ENCODE results near the gene USP10. TPM values are rescaled to one million over a fixed set of nuclear protein-coding genes. Genes with fewer than 3 reads are reported as not detected.

USP10 gene
- total RNA-seq, 1 experiment from 2014 or later, result 53.9 TPM

GRCh38 chr16:84800158-84800978, 100.6 kb downstream of the USP10 start:
- DNase-seq (ENCODE audit: low spot score), result no peak

- no peak for DNase-seq (ENCODE audit: low spot score)
Measured at GRCh38 chr16:84803146-84803545, 103.3 kb downstream of the USP10 start.

DNA sequence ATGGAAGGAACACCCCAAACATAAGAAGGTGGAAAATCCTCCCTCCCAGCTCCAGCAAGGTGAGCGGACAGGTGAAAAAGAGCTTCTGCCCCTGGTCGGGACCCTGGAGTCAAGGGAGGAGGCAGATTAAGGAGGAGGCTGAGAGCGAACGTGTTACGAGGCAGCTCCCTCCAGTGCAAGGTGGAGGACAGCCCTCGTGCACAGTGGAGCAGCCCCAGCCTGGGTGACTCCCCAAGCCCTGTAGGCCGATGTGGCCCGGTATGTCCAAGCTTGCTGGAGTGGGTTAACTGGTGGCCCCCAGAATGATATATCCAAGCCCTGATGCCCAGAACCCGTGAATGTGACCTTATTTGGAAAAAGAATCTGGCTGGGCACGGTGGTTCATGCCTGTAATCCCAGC, 104.5 kb downstream of the USP10 start:
- no peak for DNase-seq (ENCODE audit: low spot score)

DNA sequence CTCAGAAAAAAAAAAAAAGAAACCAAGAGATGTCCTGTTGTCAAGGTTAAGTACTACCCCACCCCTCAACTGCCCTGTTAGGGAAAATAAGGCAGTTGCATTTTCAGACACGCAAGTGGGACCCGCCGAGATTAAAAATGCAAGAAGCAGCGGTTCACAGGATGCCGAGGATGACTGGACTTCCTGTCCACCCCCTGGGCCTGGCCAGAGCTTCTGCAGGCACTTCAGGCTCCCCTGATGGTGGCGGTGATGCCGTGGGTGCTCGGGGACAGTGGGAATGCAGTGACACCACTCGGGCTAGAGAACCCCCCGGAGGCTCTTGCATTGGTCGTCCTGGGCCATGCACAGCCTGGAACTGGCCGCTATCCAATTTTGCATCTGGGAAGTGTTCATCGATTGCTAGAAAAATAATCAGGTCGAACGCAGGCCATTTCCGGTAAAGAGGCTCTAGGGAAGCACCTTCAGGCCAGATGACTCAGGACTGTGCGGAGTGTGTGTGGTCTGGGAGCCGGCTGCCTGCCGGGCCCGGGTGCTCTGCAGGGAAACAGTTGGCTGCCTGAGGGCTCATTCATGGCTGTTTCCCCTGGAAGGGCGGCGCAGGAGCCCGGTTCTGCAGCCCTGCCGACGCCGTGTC, 106.6 kb downstream of the USP10 start:
- DNase-seq (ENCODE audit: low spot score), result peak; percentile 57

DNA sequence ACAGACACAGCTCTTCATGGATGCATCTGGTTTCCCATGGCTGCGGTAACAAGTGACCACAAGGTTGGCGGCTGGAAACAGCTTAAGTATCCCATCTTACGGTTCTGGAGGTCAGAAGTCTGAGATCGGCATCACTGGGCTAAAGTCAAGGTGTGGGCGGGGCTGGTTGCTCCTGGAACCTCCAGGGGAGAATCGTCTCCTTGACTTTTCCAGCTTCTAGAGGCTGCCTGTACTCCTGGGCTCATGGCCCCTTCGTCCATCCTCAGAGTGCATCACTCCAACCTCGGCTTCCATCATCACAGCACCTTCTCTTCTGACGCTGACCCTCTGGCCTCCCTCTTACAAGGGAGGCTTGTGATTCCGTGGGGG, 107.1 kb downstream of the USP10 start:
- DNase-seq (ENCODE audit: low spot score), result no peak

DNA sequence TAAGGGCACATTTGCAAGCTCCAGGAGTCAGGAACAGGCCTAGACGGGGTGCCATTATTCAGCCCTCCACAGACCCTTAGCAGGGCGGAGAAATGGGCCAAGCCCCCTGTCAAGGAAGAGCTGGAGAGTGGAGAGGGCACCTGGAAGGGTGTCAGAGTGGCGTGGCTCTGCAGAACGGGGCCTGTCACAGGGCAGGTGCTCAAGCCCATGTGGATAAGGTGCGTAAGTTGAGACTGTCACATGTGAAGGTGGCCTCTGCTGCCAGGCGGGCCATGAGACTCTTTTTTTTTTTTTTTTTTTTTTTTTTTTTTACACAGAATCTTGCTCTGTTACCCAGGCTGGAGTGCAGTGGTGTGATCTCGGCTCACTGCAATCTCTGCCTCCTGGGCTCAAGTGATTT, 108.0 kb downstream of the USP10 start:
- DNase-seq (ENCODE audit: low spot score), result no peak

GRCh38 chr16:84808826-84809225, 109.0 kb downstream of the USP10 start:
- no peak for DNase-seq (ENCODE audit: low spot score)

DNA sequence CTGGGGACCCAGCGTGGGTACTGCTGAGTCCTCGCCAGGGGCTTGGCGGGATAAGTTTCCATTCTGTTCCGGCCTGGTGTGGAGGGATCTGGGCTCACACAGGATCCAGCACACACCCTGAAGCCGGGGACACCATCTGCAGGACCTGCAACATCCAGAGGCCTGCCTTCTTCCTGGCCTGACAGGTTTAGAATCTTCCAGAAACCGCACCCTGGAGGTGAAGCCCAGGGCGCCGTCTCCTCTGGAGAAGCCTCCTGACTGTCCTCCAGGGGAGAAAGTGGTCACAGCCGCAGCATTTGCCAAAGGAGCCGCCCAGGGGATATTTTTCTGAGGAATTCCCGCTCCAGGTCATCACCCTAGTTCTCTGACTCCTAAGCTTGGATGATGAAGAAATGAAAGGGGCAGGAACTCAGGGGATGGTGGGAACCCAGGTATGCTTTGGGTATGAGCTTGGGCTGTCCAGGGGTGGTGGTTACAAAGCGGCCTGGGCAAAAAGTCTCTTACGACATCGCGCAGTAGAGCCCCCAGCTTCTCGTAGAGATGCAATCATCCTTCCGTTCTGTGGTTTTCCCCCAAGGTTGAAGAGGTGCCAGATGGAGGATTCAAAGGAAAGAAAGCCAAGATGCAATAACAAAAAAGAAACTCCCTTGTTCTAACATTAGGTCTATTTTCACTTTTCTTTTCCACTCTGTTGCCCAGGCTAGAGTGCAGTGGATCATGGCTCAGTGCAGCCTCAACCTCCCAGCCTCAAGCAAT, 110.9 kb downstream of the USP10 start:
- no peak for DNase-seq (ENCODE audit: low spot score)

- no peak for DNase-seq (ENCODE audit: low spot score)
Measured at GRCh38 chr16:84811529-84811928, 111.7 kb downstream of the USP10 start.

DNA sequence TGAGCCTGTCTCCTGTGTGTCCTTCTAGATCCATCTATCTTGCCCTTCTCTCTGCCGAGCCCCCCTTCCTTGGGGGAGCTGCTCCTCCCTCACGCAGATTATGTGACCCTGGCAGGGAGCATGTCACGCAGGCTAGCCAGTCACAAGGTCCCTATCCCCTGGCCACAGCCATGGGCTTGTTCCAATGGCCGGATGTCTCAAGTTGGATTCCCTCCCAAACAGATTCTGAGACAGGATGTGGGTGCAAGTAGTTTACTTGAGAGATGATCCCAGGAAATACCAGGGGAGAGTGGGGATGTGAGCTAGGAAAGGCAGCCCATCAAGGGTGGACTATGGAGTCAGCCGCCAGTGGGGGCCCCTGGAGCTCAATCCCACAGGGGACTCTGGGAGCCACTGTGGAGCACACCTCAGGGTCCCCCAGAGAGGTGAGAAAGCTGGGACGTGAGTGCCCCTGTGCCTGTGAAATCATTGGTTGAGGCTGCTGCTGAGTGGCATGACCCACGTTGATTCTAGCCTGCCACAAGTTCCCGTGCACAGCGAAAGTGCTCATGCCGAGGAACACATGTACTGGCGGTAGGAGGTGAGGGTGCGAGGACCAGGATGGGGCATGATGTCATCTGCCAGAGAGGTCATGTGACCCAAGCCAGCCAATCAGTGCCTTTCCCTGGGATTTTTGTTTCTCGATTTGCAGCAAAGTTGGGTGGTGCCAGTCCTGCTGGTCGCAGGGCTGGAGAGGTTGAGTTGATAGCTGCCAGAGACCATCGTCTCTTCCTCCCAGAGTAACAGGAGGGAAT, 113.5 kb downstream of the USP10 start:
- no peak for DNase-seq (ENCODE audit: low spot score)

DNA sequence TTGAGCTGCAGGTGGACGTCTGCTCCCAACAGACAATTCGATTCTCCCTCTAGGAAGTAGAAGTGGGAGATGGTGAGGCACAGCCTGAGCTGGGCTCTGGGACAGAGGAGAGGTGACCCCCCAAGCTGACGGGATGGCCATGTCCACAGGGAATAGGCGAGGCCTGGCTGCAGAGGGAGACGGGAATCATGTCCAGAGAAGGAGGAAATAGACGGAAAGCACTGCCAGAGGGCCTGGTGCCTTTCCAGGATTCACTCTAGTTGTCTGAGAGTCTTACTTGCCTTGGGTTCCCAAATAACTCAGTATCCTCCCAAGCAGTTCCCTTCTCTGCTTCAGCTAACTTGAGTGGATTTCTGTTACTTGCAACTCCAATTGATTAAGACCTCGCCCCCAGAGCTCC, 115.7 kb downstream of the USP10 start:
- no peak for DNase-seq (ENCODE audit: low spot score)

GRCh38 chr16:84816023-84816422, 116.2 kb downstream of the USP10 start:
- no peak for DNase-seq (ENCODE audit: low spot score)

DNA sequence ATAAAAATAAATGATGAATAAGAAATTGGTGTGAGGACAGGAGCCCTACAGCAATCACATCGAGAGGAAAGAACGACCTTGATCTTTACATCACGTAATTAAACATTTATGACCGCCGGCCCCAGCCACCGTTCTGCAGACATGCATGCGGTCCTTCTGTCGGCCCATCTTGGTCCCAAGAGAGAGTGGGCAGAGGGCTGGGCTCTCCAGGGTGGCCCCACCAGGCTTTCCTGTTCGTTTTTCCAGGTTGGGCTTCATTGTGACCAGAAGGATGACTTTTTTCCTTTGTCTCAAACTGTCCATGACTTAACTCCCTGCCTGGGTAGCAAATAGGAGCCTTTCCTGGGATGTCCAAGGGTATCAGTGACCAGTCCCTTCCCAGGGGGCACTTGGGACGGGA, 116.7 kb downstream of the USP10 start:
- no peak for DNase-seq (ENCODE audit: low spot score)

GRCh38 chr16:84817206-84817605, 117.4 kb downstream of the USP10 start:
- DNase-seq (ENCODE audit: low spot score), result no peak

GRCh38 chr16:84817613-84818012, 117.8 kb downstream of the USP10 start:
- no peak for DNase-seq (ENCODE audit: low spot score)

DNA sequence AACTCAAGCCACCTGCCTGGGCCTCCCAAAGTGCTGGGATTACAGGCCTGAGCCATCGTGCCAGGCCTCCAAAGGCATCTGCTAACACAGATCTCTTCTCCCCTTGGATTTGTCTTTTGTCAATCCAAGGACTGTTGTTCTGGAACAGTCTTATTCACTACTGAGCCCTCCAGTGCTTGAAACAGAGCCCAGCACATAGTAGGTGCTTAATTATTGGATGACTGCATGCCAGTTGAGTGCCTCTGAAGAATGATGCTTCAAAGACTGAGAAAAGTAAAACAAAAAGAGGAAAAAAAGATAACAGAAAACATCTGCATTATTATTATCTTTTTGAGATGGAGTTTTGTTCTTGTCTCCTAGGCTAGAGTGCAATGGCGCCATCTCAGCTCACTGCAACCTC, 118.3 kb downstream of the USP10 start:
- DNase-seq (ENCODE audit: low spot score), result no peak

- no peak for DNase-seq (ENCODE audit: low spot score)
Measured at GRCh38 chr16:84818989-84819643, 119.3 kb downstream of the USP10 start.

DNA sequence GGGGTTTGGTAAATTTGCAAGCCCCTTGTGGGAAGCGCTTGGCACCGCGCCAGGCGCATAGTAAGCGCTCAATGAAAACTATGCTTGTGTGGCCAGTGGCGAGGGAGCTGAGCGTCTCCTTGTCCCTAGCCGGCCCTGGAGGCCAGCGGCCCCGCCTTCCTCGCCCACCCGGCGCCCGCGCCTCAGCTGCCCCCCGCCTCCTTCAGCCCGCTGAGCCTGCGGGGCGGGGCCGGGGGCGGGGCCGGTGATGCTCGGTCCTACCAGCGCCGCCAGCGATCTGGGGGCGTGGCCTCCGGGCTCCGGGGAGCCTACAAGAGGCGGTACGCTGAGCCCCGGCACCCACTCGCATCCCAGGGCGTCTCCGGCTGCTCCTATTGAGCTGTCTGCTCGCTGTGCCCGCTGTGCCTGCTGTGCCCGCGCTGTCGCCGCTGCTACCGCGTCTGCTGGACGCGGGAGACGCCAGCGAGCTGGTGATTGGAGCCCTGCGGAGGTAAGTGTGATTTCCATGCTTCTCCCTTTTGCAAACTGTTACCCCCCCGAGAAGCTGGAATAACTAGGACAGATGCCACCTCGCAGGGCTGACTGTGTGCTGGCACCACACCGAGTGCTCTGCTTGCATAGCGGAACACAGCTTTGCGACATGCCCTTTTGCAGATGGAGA, 120.0 kb downstream of the USP10 start, which contains the start of gene CRISPLD2:
CRISPLD2 (plus strand) TSS at position 342 of the 661 bp plus-strand sequence. CDS start 18,511 bp downstream, outside the sequence.
- peak; percentile 73 for DNase-seq (ENCODE audit: low spot score)

DNA sequence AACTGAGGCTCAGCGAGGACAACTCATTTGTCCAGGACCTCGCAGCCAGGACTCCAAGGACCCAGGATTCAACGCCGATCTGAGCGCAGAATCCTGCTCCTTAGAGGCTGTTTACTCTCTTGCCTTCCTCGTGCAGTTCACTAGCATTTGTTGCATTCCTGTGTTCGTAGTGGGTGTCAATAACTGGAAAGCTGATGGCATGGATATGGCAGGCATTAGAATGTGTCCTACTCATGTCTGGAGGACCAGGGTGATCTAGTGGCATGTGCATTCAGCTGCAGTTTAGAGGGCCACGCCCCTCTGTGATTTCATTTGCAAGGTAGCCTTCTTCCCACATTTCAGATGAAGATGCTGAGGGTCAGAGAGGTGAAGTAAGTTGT, 120.5 kb downstream of the USP10 start:
- no peak for DNase-seq (ENCODE audit: low spot score)

DNA sequence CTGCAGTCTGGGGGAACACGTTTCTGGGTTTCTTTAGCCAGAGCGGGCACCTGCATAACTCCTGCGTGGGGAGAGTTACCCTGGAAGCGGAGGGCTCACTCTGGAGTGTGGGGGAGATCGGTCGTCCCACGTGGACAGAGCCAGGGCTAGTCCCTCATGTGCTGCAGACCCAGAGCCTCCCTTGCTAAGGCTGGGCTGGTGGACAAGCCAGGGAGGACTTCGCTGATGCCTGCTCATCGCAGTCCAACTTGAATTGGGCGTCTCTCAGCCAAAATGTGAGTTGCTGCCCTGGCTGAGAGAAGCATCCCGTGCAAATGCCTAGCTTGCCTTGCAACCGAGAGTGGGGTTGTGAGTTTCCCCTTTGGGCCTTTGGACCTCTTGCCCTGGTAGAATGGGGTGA, 121.0 kb downstream of the USP10 start:
- no peak for DNase-seq (ENCODE audit: low spot score)

GRCh38 chr16:84821179-84821578, 121.4 kb downstream of the USP10 start:
- DNase-seq (ENCODE audit: low spot score), result no peak

Measured in HT-29 (cell line).